Activated T-cell treated with anti-CD3 and anti-CD28 coated beads, Interleukin-2, amount 50 U/mL, for 4 hours (primary cell): ENCODE measurements around the gene CEL. TPM values are rescaled to one million over a fixed set of nuclear protein-coding genes. Genes with fewer than 3 reads are reported as not detected.
"Not testable (repeated sequence)": the region's sequence is repeated elsewhere in the genome, so short reads cannot be mapped to it uniquely, and the experiment has no call there.

Experiments used
- ATAC-seq, 2 donors: fragments of 200-7000 bp; cut with Tn5 transposase; one replicate each; pipeline ENCODE4 v1.10.0; 2021
- DNase-seq: peaks from one replicate; pipeline ENCODE4 v3.0.0-alpha.2; 2020
- H3K27me3 Mint-ChIP-seq: one replicate; pipeline ENCODE4 v1.8.0; 2021; ENCODE audit warnings: low read depth, mixed read lengths
- H3K36me3 Mint-ChIP-seq: one replicate; pipeline ENCODE4 v1.8.0; 2022; ENCODE audit warnings: mixed read lengths; ENCODE audit not compliant: insufficient read depth
- H3K4me1 Mint-ChIP-seq: one replicate; pipeline ENCODE4 v1.8.0; 2021; ENCODE audit warnings: low read depth, mixed read lengths
- H3K4me3 Mint-ChIP-seq: one replicate; pipeline ENCODE4 v1.8.0; 2021; ENCODE audit warnings: mild to moderate bottlenecking, moderate library complexity, mixed read lengths
- H3K9me3 Mint-ChIP-seq: one replicate; pipeline ENCODE4 v1.8.0; 2021; ENCODE audit warnings: mixed read lengths
- total RNA-seq, 3 donors: library from RNA; stranded (reverse); gene quantifications; one replicate each; pipeline ENCODE4 v1.2.1, GENCODE V29; 2021

Gene CEL
- total RNA-seq, 3 donors from 2014 or later = 3.1 to 4.7 (median 3.9) TPM

GRCh38 chr9:133054194-133054890 is 7.4 kb upstream of the CEL start:
- DNase-seq (no peak), ATAC-seq (no peak)
- no peaks in the 10 kb centered on the region for H3K27me3 Mint-ChIP-seq
- H3K36me3 Mint-ChIP-seq = peaks cover 27% of the 10 kb centered on the region
- no peak overlapping the region for H3K4me3 Mint-ChIP-seq
- peaks cover 22% of the 10 kb centered on the region for H3K4me1 Mint-ChIP-seq
- no peaks in the 10 kb centered on the region for H3K9me3 Mint-ChIP-seq

- Mint-ChIP-seq H3K36me3 (peaks cover 23% of the 10 kb centered on the region), H3K4me3 (no peak overlapping the region), H3K9me3 (no peaks in the 10 kb centered on the region), H3K4me1 (peaks cover 28% of the 10 kb centered on the region), H3K27me3 (no peaks in the 10 kb centered on the region)
- ATAC-seq (no peak), DNase-seq (no peak)
Measured at GRCh38 chr9:133054966-133055365, 6.8 kb upstream of the CEL start.

GRCh38 chr9:133055788-133056420 is 5.9 kb upstream of the CEL start:
- no peak for DNase-seq
- Mint-ChIP-seq H3K4me3 (no peak overlapping the region), H3K27me3 (no peaks in the 10 kb centered on the region), H3K36me3 (peaks cover 18% of the 10 kb centered on the region), H3K4me1 (peaks cover 32% of the 10 kb centered on the region), H3K9me3 (no peaks in the 10 kb centered on the region)
- no peak for ATAC-seq

GRCh38 chr9:133056533-133056932 is 5.2 kb upstream of the CEL start:
- Mint-ChIP-seq H3K9me3 (no peaks in the 10 kb centered on the region), H3K4me1 (peaks cover 35% of the 10 kb centered on the region), H3K4me3 (no peak overlapping the region), H3K27me3 (no peaks in the 10 kb centered on the region), H3K36me3 (peaks cover 18% of the 10 kb centered on the region)
- DNase-seq (no peak), ATAC-seq (no peak)

- H3K27me3 Mint-ChIP-seq = no peaks in the 10 kb centered on the region
- peaks cover 35% of the 10 kb centered on the region for H3K4me1 Mint-ChIP-seq
- peak in 1 of 2 donors; percentile 56 for ATAC-seq
- H3K4me3 Mint-ChIP-seq = no peak overlapping the region
- no peak for DNase-seq
- H3K9me3 Mint-ChIP-seq = no peaks in the 10 kb centered on the region
- peaks cover 16% of the 10 kb centered on the region for H3K36me3 Mint-ChIP-seq
Measured at GRCh38 chr9:133057006-133057405, 4.8 kb upstream of the CEL start.

- no peak overlapping the region for H3K4me3 Mint-ChIP-seq
- peaks cover 16% of the 10 kb centered on the region for H3K36me3 Mint-ChIP-seq
- no peaks in the 10 kb centered on the region for H3K27me3 Mint-ChIP-seq
- DNase-seq (no peak), ATAC-seq (no peak)
- peaks cover 36% of the 10 kb centered on the region for H3K4me1 Mint-ChIP-seq
- H3K9me3 Mint-ChIP-seq = no peaks in the 10 kb centered on the region
Measured at GRCh38 chr9:133057553-133057952, 4.2 kb upstream of the CEL start.

GRCh38 chr9:133058071-133058470 is 3.7 kb upstream of the CEL start:
- no peaks in the 10 kb centered on the region for H3K9me3 Mint-ChIP-seq
- peaks cover 36% of the 10 kb centered on the region for H3K4me1 Mint-ChIP-seq
- DNase-seq (no peak), ATAC-seq (no peak)
- H3K27me3 Mint-ChIP-seq = no peaks in the 10 kb centered on the region
- H3K36me3 Mint-ChIP-seq = peaks cover 16% of the 10 kb centered on the region
- H3K4me3 Mint-ChIP-seq = no peak overlapping the region

GRCh38 chr9:133058550-133059320 is 3.0 kb upstream of the CEL start:
- no peak overlapping the region for H3K4me3 Mint-ChIP-seq
- peaks cover 14% of the 10 kb centered on the region for H3K36me3 Mint-ChIP-seq
- H3K27me3 Mint-ChIP-seq = no peaks in the 10 kb centered on the region
- peaks cover 36% of the 10 kb centered on the region for H3K4me1 Mint-ChIP-seq
- ATAC-seq (no peak), DNase-seq (no peak)
- no peaks in the 10 kb centered on the region for H3K9me3 Mint-ChIP-seq

GRCh38 chr9:133059623-133060022 is 2.2 kb upstream of the CEL start:
- Mint-ChIP-seq H3K4me3 (no peak overlapping the region), H3K4me1 (peaks cover 36% of the 10 kb centered on the region), H3K9me3 (no peaks in the 10 kb centered on the region), H3K36me3 (peaks cover 9% of the 10 kb centered on the region), H3K27me3 (no peaks in the 10 kb centered on the region)
- no peak for DNase-seq
- no peak for ATAC-seq

GRCh38 chr9:133060417-133060841 is 1.4 kb upstream of the CEL start:
- H3K9me3 Mint-ChIP-seq = no peaks in the 10 kb centered on the region
- H3K36me3 Mint-ChIP-seq = peaks cover 9% of the 10 kb centered on the region
- no peak overlapping the region for H3K4me3 Mint-ChIP-seq
- peaks cover 36% of the 10 kb centered on the region for H3K4me1 Mint-ChIP-seq
- no peaks in the 10 kb centered on the region for H3K27me3 Mint-ChIP-seq
- no peak for ATAC-seq
- no peak for DNase-seq

- H3K4me1 Mint-ChIP-seq = peaks cover 35% of the 10 kb centered on the region
- not testable (repeated sequence) for H3K36me3 Mint-ChIP-seq, H3K4me3 Mint-ChIP-seq, ATAC-seq, H3K9me3 Mint-ChIP-seq, DNase-seq, H3K27me3 Mint-ChIP-seq
Measured at GRCh38 chr9:133061019-133061763, 590 bp upstream of the CEL start.

GRCh38 chr9:133062569-133062968 is 788 bp downstream of the CEL start:
- H3K27me3 Mint-ChIP-seq = not testable (repeated sequence)

GRCh38 chr9:133063159-133063499 is 1.3 kb downstream of the CEL start:
- ATAC-seq (no peak), DNase-seq (no peak)
- peaks cover 2% of the 10 kb centered on the region for H3K36me3 Mint-ChIP-seq
- H3K9me3 Mint-ChIP-seq = no peaks in the 10 kb centered on the region
- peaks cover 26% of the 10 kb centered on the region for H3K4me1 Mint-ChIP-seq
- no peaks in the 10 kb centered on the region for H3K27me3 Mint-ChIP-seq
- no peak overlapping the region for H3K4me3 Mint-ChIP-seq

More at GRCh38 chr9:133062569-133062968, 788 bp downstream of the CEL start:
- H3K4me3 Mint-ChIP-seq, H3K9me3 Mint-ChIP-seq, H3K36me3 Mint-ChIP-seq, DNase-seq, ATAC-seq: not testable (repeated sequence)
- H3K4me1 Mint-ChIP-seq = peaks cover 29% of the 10 kb centered on the region

GRCh38 chr9:133063500-133064231 is 1.9 kb downstream of the CEL start:
- H3K4me1 Mint-ChIP-seq = peaks cover 21% of the 10 kb centered on the region
- no peaks in the 10 kb centered on the region for H3K9me3 Mint-ChIP-seq
- no peak for DNase-seq
- H3K36me3 Mint-ChIP-seq = no peaks in the 10 kb centered on the region
- no peak overlapping the region for H3K4me3 Mint-ChIP-seq
- H3K27me3 Mint-ChIP-seq = no peaks in the 10 kb centered on the region
- ATAC-seq = no peak
